Naive thymus-derived CD4-positive, alpha-beta T cell (primary cell): ENCODE results near the gene KRTAP10-1. TPM values are rescaled to one million over a fixed set of nuclear protein-coding genes. Genes with fewer than 3 reads are reported as not detected.
A peak's percentile ranks its signal among the peaks of the same experiment; 100 is the strongest.

Experiments used
- ATAC-seq: fragments of 150-1000 bp; cut with Tn5 transposase; 2 replicates; pipeline ENCODE4 v1.10.0; 2021; ENCODE audit warnings: mild to moderate bottlenecking, moderate library complexity
- CTCF ChIA-PET: fragments of 350-600 bp; sonication (Branson Sonifier 250); formaldehyde crosslinking; loops from one replicate; lab custom pipeline; 2021; ENCODE audit warnings: antibody characterized with exemption; lab: Charles Lee
- POLR2A ChIA-PET: fragments of 350-600 bp; sonication (Branson Sonifier 250); formaldehyde crosslinking; loops from one replicate; lab custom pipeline; 2021; ENCODE audit warnings: antibody characterized with exemption, inconsistent platforms; lab: Charles Lee
- DNase-seq, 9 donors: peaks; one replicate each; pipeline versions ENCODE4 v3.0.0 to v3.0.0-alpha.2; 2020 to 2022; ENCODE audit warnings: mixed read lengths in 1 of 9
- H3K27ac ChIP-seq: one replicate; pipeline ENCODE4 v1.7.0; 2013; ENCODE audit warnings: mild to moderate bottlenecking, low read depth, low read length, moderate library complexity
- H3K27me3 ChIP-seq, 2 donors: one replicate each; pipeline ENCODE4 v1.7.0; 2013; ENCODE audit warnings: low read length in 2 of 2, mild to moderate bottlenecking in 2 of 2, moderate library complexity in 2 of 2; ENCODE audit not compliant: control insufficient read depth in 2 of 2, insufficient read depth in 2 of 2
- H3K36me3 ChIP-seq, 3 experiments: 1 replicate in 2 of 3; 2 replicates in 1 of 3; pipeline ENCODE4 v1.7.0; 2013; ENCODE audit warnings: low read length in 3 of 3, mild to moderate bottlenecking in 3 of 3, moderate library complexity in 1 of 3; ENCODE audit not compliant: insufficient read depth in 3 of 3, control insufficient read depth in 2 of 3
- H3K4me1 ChIP-seq, 2 donors: one replicate each; pipeline ENCODE4 v1.7.0; 2013; ENCODE audit warnings: low read length in 2 of 2, mild to moderate bottlenecking in 2 of 2, moderate library complexity in 1 of 2; ENCODE audit not compliant: control insufficient read depth in 2 of 2, insufficient read depth in 2 of 2
- H3K4me3 ChIP-seq: 2 replicates; pipeline ENCODE4 v1.7.0; 2013; ENCODE audit warnings: mild to moderate bottlenecking, low read length
- H3K9me3 ChIP-seq, 3 experiments: 1 replicate in 2 of 3; 2 replicates in 1 of 3; pipeline ENCODE4 v1.7.0; 2013; ENCODE audit warnings: low read length in 3 of 3; ENCODE audit not compliant: control insufficient read depth in 2 of 3
- H3K27ac Mint-ChIP-seq, 9 donors: one replicate each; pipeline ENCODE4 v1.8.0; 2020 to 2022; ENCODE audit warnings: mixed read lengths in 9 of 9, mild to moderate bottlenecking in 8 of 9, moderate library complexity in 5 of 9, inconsistent platforms in 2 of 9
- H3K27me3 Mint-ChIP-seq, 5 donors: one replicate each; pipeline ENCODE4 v1.8.0; 2021 to 2022; ENCODE audit warnings: mixed read lengths in 5 of 5, mild to moderate bottlenecking in 1 of 5
- H3K36me3 Mint-ChIP-seq, 5 donors: one replicate each; pipeline ENCODE4 v1.8.0; 2020 to 2022; ENCODE audit warnings: mixed read lengths in 5 of 5, mild to moderate bottlenecking in 3 of 5, inconsistent platforms in 1 of 5
- H3K4me1 Mint-ChIP-seq, 7 donors: one replicate each; pipeline ENCODE4 v1.8.0; 2020 to 2022; ENCODE audit warnings: mixed read lengths in 7 of 7, mild to moderate bottlenecking in 3 of 7, inconsistent platforms in 1 of 7
- H3K4me3 Mint-ChIP-seq, 10 donors: one replicate each; pipeline ENCODE4 v1.8.0; 2020 to 2022; ENCODE audit warnings: mild to moderate bottlenecking in 10 of 10, mixed read lengths in 10 of 10, moderate library complexity in 6 of 10, inconsistent platforms in 2 of 10
- H3K9me3 Mint-ChIP-seq, 11 donors: one replicate each; pipeline ENCODE4 v1.8.0; 2020 to 2022; ENCODE audit warnings: mixed read lengths in 11 of 11, mild to moderate bottlenecking in 4 of 11, inconsistent platforms in 1 of 11, moderate library complexity in 1 of 11
- intact Hi-C, 2 donors: fragments of 100-400 bp; cut with micrococcal nuclease; formaldehyde crosslinking; loops; one replicate each; pipeline ENCODE4 v1.15.1; 2023
- polyA plus RNA-seq, 2 donors: library from polyadenylated mRNA; unstranded; fragments of 300-500 nt; fragmentation: Illumina TruSeq; gene quantifications; one replicate each; pipeline ENCODE4 v1.2.3, GENCODE V29; 2021
- total RNA-seq, 6 experiments: library from RNA in 5 of 6; stranded (reverse) in 5 of 6; gene quantifications; 1 replicate in 5 of 6; 2 replicates in 1 of 6; pipeline ENCODE4 v1.2.3 and lab custom pipeline; 2021 to 2026

KRTAP10-1 gene
- total RNA-seq (not detected), polyA plus RNA-seq (not detected), total RNA-seq (lab: John Stamatoyannopoulos, UW) (not detected)

- peaks cover 0 to 4% (median 0%) of the 10 kb centered on the region in 5 donors for H3K36me3 Mint-ChIP-seq
- ATAC-seq: no peak
- peaks cover 0 to 3% (median 0%) of the 10 kb centered on the region in 5 donors for H3K27me3 Mint-ChIP-seq
- peak in 1 of 9 donors; percentile 17 for DNase-seq
- ChIA-PET CTCF (no interaction called here), POLR2A (interaction anchor here (1.1 kb wide), 1 partner anchor 117 kb away, joined by 3 read pairs; the partner anchor contains the start of gene KRTAP12-3)
- H3K36me3 ChIP-seq: no peaks in the 10 kb centered on the region
- no peak within 1 kb of the TSS for H3K4me3 Mint-ChIP-seq
- intact Hi-C loops: loop anchor here in 1 of 2 donors (10.0 kb wide), 1 partner anchor 155 kb away; the partner anchor contains the start of gene KRTAP10-12
- no peak within 1 kb of the TSS for H3K27ac ChIP-seq
- peaks cover 0 to 6% (median 4%) of the 10 kb centered on the region in 3 experiments for H3K9me3 ChIP-seq
- H3K27me3 ChIP-seq: no peaks in the 10 kb centered on the region
- H3K4me1 Mint-ChIP-seq: peaks cover 0 to 6% (median 0%) of the 10 kb centered on the region in 7 donors
- peaks cover 0 to 6% (median 0%) of the 10 kb centered on the region in 11 donors for H3K9me3 Mint-ChIP-seq
- no peaks in the 10 kb centered on the region for H3K4me1 ChIP-seq
- H3K27ac Mint-ChIP-seq: peak within 1 kb of the TSS in 1 of 9 donors; percentile 26
- no peak within 1 kb of the TSS for H3K4me3 ChIP-seq
Observed at GRCh38 chr21:44539991-44540666, at the start of gene KRTAP10-1. Gene KRTAP10-1, minus strand, starts transcription at chr21:44540195. Its CDS starts 45 bp downstream, at chr21:44540150.

GRCh38 chr21:44589094-44589493 is 49.1 kb upstream of the KRTAP10-1 start:
- ChIA-PET CTCF (no interaction called here), POLR2A (no interaction called here)
- no peak overlapping the region for H3K4me3 ChIP-seq
- H3K4me1 ChIP-seq: no peaks in the 10 kb centered on the region
- peaks cover 0 to 42% (median 21%) of the 10 kb centered on the region in 5 donors for H3K27me3 Mint-ChIP-seq
- no peaks in the 10 kb centered on the region for H3K27me3 ChIP-seq
- no peak overlapping the region for H3K27ac ChIP-seq
- peaks cover 0 to 4% (median 0%) of the 10 kb centered on the region in 5 donors for H3K36me3 Mint-ChIP-seq
- intact Hi-C loops: loop anchor here in 1 of 2 donors (10.0 kb wide), 1 partner anchor 66 kb away; the partner anchor contains the start of genes KRTAP12-3 and KRTAP12-4
- peaks cover 0 to 6% (median 0%) of the 10 kb centered on the region in 11 donors for H3K9me3 Mint-ChIP-seq
- no peak for DNase-seq
- ATAC-seq: no peak
- H3K4me3 Mint-ChIP-seq: no peak overlapping the region
- H3K27ac Mint-ChIP-seq: peak overlapping the region in 1 of 9 donors; percentile 28
- no peaks in the 10 kb centered on the region for H3K9me3 ChIP-seq
- no peaks in the 10 kb centered on the region for H3K36me3 ChIP-seq
- H3K4me1 Mint-ChIP-seq: peaks cover 2 to 6% (median 5%) of the 10 kb centered on the region in 7 donors

GRCh38 chr21:44585892-44586291 is 45.9 kb upstream of the KRTAP10-1 start:
- peaks cover 0 to 12% (median 5%) of the 10 kb centered on the region in 5 donors for H3K36me3 Mint-ChIP-seq
- Histone ChIP-seq H3K4me3 (no peak overlapping the region), H3K9me3 (no peaks in the 10 kb centered on the region), H3K4me1 (peaks cover 0 to 8% of the 10 kb centered on the region in 2 donors), H3K27ac (no peak overlapping the region), H3K27me3 (no peaks in the 10 kb centered on the region), H3K36me3 (no peaks in the 10 kb centered on the region)
- no peak for ATAC-seq
- peaks cover 5 to 34% (median 23%) of the 10 kb centered on the region in 7 donors for H3K4me1 Mint-ChIP-seq
- POLR2A ChIA-PET: no interaction called here
- H3K4me3 Mint-ChIP-seq: no peak overlapping the region
- DNase-seq: no peak
- peak overlapping the region in 1 of 9 donors; percentile 25 for H3K27ac Mint-ChIP-seq
- CTCF ChIA-PET: no interaction called here
- peaks cover 0 to 24% (median 8%) of the 10 kb centered on the region in 11 donors for H3K9me3 Mint-ChIP-seq
- peaks cover 0 to 42% (median 25%) of the 10 kb centered on the region in 5 donors for H3K27me3 Mint-ChIP-seq
- intact Hi-C loops: loop anchor here in 1 of 2 donors (10.0 kb wide), 1 partner anchor 69 kb away; the partner anchor contains the start of genes KRTAP12-3 and KRTAP12-4

DNA sequence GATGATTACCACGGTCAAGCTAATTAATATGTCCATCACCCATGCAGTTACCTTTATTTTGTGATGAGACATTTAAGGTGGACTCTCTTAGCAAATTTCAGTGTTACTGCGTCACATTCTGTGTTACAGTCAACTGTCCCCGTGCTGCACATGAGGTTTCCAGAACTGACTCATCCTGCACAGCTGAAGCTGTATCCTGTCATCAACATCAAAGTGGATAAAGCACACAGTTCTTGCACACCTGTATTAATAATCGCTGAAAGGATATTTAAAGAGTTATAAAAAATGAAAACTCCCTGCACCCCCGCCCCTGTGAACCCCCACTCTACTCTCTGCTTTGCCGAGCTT is 43.8 kb upstream of the KRTAP10-1 start:
- Mint-ChIP-seq H3K27ac (peak overlapping the region in 2 of 9 donors; percentile 17 to 52), H3K4me3 (no peak overlapping the region), H3K27me3 (peaks cover 0 to 40% (median 25%) of the 10 kb centered on the region in 5 donors), H3K36me3 (peaks cover 0 to 12% (median 5%) of the 10 kb centered on the region in 5 donors), H3K4me1 (peaks cover 14 to 43% (median 34%) of the 10 kb centered on the region in 7 donors), H3K9me3 (peaks cover 0 to 35% (median 14%) of the 10 kb centered on the region in 11 donors)
- ATAC-seq: no peak
- DNase-seq: peak in 3 of 9 donors; percentile 15 to 30 (median 18)
- H3K27me3 ChIP-seq: no peaks in the 10 kb centered on the region
- CTCF ChIA-PET: interaction anchor here (0.5 to 1.2 kb wide), 4 partner anchors 9 to 1727 kb away, joined by 3 read pairs; no protein-coding TSS in a partner anchor
- H3K36me3 ChIP-seq: no peaks in the 10 kb centered on the region
- H3K27ac ChIP-seq: no peak overlapping the region
- H3K4me3 ChIP-seq: no peak overlapping the region
- POLR2A ChIA-PET: no interaction called here
- intact Hi-C loops: loop anchor here in 1 of 2 donors (5.0 to 10.0 kb wide), 3 partner anchors 34 to 129 kb away; partner anchors contain the start of genes KRTAP12-3, KRTAP12-4 and TSPEAR
- peaks cover 0 to 8% of the 10 kb centered on the region in 2 donors for H3K4me1 ChIP-seq
- H3K9me3 ChIP-seq: no peaks in the 10 kb centered on the region

DNA sequence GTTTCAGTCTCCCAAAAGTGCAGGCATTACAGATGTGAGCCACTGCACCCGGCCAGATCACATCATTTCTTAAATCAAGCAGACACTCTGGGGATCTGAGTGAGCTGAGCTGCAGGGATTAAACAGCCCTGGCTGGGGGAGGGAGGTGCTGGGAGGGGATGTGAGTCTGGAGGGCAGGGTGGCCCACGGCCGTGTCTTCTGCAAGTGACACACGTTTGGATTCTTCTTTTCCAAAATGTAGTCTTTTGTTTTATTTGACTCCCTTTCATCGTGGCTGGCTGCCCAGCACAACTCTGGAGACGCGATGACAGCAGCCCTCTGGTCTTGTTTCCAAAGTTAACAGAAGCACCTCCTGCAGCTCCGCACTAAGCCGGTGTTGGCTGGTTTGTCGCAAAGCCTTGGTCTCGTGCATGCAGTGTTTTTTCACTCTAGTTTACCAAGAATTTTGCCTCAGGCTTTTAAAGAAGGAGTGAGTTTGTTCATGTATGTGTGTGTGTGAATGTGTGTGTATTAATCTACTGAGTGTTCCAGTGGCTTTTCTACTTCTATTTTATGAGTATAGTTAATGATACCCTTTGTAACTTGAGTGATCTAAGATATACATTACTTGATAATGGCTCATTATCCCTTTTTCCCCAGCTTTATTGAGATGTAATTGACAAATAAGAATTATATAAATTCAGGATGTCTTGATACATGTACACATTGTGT is 43.2 kb upstream of the KRTAP10-1 start:
- no peak for DNase-seq
- POLR2A ChIA-PET: no interaction called here
- no peak for ATAC-seq
- Histone ChIP-seq H3K4me3 (no peak overlapping the region), H3K36me3 (no peaks in the 10 kb centered on the region), H3K4me1 (peaks cover 0 to 8% of the 10 kb centered on the region in 2 donors), H3K27ac (no peak overlapping the region), H3K9me3 (no peaks in the 10 kb centered on the region), H3K27me3 (no peaks in the 10 kb centered on the region)
- CTCF ChIA-PET: interaction anchor here (0.6 to 1.2 kb wide), 3 partner anchors 51 to 1727 kb away, joined by 3 read pairs; no protein-coding TSS in a partner anchor
- H3K4me3 Mint-ChIP-seq: peak overlapping the region in 1 of 10 donors; percentile 13
- H3K36me3 Mint-ChIP-seq: peaks cover 0 to 12% (median 5%) of the 10 kb centered on the region in 5 donors
- peaks cover under 1 to 35% (median 14%) of the 10 kb centered on the region in 11 donors for H3K9me3 Mint-ChIP-seq
- H3K27ac Mint-ChIP-seq: peak overlapping the region in 3 of 9 donors; percentile 17 to 62 (median 22)
- H3K4me1 Mint-ChIP-seq: peaks cover 14 to 43% (median 34%) of the 10 kb centered on the region in 7 donors
- H3K27me3 Mint-ChIP-seq: peaks cover 0 to 39% (median 25%) of the 10 kb centered on the region in 5 donors
- intact Hi-C loops: loop anchor here in 1 of 2 donors (5.0 to 10.0 kb wide), 3 partner anchors 34 to 129 kb away; partner anchors contain the start of genes KRTAP12-3, KRTAP12-4 and TSPEAR

GRCh38 chr21:44582055-44582454 is 42.1 kb upstream of the KRTAP10-1 start:
- Mint-ChIP-seq H3K36me3 (peaks cover 4 to 16% (median 9%) of the 10 kb centered on the region in 5 donors), H3K27ac (peak overlapping the region in 1 of 9 donors; percentile 15), H3K27me3 (peaks cover 0 to 27% (median 19%) of the 10 kb centered on the region in 5 donors), H3K4me3 (no peak overlapping the region), H3K9me3 (peaks cover 3 to 47% (median 20%) of the 10 kb centered on the region in 11 donors), H3K4me1 (peaks cover 14 to 43% (median 34%) of the 10 kb centered on the region in 7 donors)
- no peaks in the 10 kb centered on the region for H3K36me3 ChIP-seq
- DNase-seq: no peak
- no peaks in the 10 kb centered on the region for H3K27me3 ChIP-seq
- H3K9me3 ChIP-seq: peaks cover 0 to 3% (median 0%) of the 10 kb centered on the region in 3 experiments
- no peak for ATAC-seq
- intact Hi-C loops: loop anchor here in 1 of 2 donors (5.0 to 10.0 kb wide), 3 partner anchors 35 to 130 kb away; partner anchors contain the start of genes KRTAP12-3, KRTAP12-4 and TSPEAR
- H3K4me3 ChIP-seq: no peak overlapping the region
- peaks cover 0 to 8% of the 10 kb centered on the region in 2 donors for H3K4me1 ChIP-seq
- no peak overlapping the region for H3K27ac ChIP-seq
- ChIA-PET POLR2A (no interaction called here), CTCF (no interaction called here)
